ENCODE results near the gene SMIM35.
"Not testable (repeated sequence)": the region's sequence is repeated elsewhere in the genome, so short reads cannot be mapped to it uniquely, and the experiment has no call there.

SMIM35 gene

DNA sequence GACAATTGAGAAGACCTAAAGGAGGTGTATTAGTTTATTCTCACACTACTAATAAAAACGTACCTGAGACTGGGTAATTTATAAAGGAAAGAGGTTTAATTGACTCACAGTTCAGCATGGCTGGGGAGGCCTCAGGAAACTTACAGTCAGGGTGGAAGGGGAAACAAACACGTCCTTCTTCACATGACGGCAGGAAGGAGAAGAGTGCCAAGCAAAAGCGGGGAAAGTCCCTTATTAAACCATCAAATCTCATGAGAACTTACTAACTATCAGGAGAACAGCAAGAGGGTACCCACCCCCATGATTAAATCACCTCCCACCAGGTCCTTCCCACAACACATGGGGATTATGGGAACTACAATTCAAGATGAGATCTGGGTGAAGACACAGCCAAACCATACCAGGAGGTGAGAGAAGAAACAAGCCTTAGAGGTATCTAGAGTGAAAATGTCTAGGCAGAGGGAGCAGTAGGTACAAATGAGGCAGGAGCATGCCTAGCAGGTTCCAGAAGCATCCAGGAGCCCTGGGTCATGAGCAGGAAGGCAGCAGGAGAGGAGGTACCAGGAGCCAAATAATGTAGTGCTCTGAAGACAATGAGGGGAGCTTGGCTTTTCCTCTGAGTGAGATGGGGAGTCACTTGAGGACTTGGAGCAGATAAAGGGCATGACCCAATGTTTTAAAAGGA lies 69.0 kb downstream of the SMIM35 start:
- no peak for DNase-seq

DNA sequence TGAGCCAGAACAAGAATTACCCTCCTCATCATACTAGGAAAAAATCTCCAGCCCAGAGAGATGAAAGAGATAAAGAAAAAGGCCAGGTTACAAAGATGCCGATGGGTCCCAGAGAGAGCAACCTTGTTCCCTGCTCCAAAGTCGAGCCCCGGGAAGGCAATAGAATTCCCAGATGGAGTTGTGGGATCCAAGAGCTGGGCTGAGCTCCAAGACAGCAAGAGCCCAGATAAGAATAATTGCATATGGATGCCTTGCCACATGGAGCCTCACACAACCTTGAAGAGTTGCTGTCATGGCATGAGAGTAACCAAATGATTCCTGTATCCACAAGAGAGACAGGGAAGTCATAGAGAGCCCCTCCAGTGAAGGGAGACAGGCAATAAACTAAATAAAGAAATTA lies 69.7 kb downstream of the SMIM35 start:
- DNase-seq = no peak

DNA sequence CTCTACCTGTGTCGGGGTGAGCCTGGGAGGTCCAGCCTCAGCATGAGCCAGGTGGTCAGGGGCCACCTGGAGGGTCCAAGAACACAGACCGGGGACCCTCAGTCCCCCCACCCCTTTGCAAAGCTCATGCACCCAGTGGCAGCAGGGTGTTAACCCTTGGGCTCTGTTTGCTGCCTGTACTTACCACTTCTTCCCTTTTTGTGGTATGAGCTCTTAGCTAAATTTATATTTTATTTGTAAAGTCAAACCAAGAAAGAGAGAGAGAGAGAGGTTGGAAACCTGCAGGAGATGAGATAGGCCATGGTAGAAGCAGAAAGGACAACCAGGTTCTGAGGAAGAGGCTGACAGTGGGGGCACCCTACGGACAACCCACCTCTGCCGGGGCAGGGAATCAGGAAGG lies 70.7 kb downstream of the SMIM35 start:
- no peak for DNase-seq

DNA sequence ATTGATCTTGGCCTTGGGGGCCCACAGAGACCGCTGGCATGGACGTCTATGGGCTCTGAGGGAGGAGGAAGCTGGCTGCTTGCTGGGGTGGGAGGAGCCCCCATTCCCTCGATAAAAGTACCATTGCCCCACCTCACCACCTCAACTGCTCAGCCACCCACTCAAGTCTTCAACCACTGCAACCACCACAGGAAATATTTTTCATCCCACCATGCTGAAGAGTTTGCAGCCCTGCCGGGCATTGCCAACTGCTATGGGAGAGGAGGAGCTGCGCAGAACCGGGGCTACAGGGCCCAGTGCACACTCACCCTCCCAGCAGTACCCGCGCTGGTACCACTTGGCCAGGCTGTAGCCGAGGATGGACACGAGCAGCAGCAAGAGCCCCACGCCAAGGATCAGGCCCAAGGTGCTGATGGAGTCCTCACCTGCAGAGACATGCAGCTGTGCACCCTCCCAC lies 71.3 kb downstream of the SMIM35 start:
- DNase-seq = no peak

DNA sequence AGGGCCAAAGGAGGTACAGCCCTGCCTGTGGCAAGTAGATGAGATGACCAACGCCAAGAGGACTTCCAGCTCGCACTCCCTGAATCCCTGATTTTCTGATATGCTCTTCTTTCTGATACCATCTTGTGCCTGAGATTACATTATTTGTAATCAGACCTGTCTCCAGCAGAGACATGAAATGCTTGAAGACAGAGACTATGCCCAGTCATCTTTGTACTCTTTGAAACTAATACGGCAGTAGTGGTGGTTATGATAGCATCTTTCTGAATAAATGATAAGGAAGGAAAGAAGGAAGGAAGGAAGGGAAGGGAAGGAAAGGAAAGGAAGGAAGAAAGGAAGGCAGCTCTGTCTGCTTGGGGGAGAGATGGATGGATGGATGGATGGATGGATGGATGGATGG lies 72.7 kb downstream of the SMIM35 start:
- DNase-seq = no peak

DNA sequence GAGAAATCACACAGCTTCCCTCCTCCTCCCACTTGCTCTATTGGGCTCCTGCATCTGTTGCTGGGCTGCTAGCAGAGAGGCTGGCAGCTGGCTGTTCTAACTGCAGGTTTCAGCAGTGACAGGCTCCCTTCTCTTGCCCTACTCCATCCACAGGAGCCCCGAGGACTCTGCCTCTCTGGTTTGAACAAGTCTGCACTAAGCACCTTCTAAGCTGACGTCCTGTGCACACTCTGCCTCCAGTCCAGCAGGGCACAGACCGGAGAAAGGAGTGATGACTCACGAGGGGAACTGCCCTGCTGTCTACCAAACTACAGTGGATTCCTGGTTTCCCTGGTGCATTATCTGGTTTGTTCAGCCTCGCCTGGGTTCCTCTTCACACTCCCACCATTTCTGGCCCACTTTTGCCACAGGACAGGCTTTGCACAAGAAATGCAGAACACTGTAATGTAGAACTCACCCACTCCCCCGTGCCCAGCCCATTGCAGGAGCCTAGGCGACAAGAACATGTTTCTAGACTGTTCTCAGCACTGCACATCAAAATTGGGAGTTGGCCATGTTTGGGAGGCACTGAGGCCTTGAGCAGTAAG lies 74.6 kb downstream of the SMIM35 start:
- DNase-seq = no peak

DNA sequence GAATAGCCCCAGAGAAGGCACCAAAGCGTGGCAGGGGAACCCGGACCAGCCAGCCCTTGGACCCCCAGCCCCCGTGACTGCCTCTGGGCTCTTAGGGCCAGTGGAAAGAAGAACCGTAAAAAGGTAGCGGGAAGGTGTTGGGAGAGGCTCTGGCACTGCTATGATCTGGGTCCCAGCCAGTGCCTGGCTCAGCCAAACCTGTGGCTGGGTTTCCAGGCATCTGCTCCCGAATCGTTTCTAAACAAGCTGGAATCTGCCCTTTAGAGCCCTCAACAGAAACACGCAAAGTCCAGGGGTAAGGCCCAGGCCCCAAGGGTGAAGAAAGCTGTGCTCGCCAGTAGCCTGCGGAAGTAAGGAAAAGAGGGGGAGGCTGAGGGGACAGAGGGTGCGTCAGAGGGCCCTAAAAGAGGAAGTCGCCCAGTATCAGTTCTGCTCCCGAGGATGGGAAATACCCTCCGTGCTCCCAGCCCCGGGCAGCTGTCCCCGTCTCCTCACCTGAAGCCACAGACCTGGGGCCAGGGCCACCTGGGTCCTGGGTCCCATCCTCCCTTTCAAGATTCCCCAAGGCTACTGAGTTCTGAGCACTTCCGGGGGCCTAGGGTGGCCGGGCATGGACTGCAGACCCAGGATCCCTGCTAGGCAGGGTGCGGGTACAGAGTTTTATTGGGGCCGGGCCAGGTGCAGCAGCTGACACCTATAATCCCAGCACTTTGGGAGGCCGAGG lies 75.9 kb downstream of the SMIM35 start:
- no peak for DNase-seq

DNA sequence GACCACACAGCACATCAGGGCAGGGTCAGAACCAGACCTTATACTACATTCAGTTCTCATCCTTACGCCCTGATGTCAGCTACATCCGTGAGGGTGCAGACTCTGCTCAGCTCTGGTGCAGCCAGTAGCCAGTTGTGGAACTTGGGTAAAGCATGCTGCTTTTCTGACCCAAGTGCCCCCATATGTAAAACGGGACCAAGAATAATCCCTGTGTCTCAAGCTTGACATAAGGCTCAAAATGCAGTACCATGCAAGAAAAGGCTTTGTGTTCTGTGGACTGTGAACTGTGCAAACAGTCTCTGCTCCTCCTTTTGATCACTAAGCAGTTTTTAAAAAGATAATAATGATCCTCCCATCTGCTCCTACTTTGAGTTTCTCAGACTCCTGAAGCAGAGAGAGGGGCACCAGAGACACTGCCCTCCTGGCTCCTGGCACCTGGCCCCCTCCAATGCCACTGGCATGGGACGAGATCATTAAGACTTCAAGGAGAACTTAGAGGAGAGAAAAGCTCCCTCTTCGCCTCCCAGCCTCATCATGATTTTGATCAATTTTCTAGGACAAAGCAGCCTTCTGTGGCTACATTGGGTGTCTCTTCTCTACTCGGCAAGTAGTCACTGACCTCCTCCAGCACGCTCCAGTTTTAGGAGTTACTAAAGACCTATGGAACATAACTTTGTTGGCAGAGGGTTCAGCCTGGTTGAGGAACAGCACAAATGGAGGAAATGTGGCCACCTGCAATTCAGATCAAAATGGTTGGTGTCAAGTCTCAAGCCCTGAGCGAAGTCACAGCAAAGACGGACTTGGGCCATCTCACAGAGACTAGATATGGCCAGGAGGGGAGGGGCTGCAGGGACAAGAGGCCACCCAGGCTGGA lies 76.7 kb downstream of the SMIM35 start:
- DNase-seq = no peak

DNA sequence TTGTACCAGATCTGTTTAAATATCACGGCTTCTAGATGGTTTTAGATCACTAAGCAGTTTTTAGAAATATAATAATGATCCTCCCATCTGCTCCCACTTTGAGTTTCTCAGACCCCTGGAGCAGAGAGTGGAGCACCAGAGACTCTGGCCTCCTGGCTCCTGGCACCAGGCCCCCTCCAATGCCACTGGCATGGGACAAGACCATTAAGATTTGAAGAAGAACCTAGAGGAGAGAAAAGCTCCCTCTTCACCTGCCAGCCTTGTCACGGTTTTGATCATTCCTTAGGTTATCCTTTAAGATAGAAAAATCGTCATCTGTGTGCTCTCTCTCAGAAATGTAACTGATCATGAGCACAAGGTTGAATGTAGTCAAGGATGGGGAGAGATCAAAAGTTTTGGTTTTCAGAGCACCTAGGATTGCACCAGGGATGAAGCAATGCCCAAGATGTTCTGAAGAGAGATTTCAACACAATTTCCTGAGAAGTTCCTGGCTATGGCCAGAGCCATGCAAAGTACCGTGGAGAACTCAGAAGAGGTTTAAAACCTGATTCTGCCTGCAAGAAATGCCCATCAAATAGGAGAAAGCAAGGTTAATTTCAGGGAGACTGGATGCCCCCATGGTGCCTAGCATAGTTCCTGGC lies 78.4 kb downstream of the SMIM35 start:
- DNase-seq = no peak

DNA sequence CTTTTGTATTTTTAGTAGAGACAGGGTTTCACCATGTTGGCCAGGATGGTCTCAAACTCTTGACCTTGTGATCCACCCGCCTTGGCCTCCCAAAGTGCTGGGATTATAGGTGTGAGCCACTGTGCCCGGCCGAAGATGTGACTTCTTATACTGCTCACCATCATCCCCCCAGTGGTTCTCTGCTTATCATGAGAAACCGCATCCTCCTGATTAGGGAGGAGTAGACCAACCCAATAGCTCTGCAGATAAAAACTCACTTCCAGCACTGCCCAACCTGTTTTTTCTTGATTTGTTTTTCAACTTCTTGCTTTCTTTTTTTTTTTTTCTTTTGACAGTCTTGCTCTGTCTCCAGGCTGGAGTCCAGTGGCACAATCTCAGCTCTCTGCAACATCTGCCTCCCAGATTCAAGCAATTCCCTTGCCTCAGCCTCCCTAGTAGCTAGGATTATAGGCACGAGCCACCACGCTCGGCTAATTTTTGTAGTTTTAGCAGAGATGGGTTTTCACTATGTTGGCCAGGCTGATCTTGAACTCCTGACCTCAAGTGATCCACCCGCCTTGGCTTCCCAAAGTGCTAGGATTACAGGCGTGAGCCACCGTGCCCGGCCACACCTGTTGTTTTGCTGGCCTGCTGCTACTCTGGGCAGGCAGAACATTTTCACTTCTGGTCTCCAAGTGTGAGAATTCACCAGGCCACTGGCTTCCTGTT lies 79.0 kb downstream of the SMIM35 start:
- DNase-seq = not testable (repeated sequence)

DNA sequence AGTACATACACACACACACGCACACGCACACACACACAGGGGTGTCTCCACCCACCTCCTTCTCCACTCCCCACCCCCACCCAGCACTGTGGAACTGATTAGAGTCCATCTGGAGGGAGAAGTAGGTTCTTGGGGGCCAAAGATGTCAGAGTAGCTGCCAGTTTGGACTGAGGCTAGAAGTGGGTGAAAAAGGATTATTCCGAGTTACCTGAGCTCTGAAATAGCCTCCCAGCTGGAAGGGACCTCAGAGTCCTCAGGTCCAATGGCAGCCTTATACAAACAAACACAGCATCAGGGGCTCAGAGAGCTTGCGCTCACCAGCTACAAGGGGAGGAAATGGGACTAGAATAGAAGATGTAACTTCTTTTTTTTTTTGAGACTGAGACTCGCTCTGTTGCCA lies 79.7 kb downstream of the SMIM35 start:
- DNase-seq = no peak

DNA sequence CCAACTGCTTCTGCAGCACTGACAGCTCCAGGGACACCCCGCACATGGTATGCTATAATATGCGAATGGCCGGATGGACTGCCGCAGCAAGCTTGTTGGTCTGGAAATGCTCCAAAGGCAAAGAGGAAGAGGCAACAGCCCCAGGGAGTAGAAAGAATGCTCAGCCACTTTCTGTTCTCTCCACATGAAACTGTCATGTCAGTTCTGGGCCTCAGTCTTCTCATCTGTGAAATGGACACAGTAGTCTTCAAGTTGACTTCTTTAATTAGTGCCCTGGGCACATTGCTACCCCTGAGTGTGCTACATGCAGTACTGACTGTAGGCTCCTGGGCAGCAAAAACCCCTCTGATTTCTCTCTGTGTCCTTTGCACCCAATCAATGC lies 80.6 kb downstream of the SMIM35 start:
- no peak for DNase-seq

DNA sequence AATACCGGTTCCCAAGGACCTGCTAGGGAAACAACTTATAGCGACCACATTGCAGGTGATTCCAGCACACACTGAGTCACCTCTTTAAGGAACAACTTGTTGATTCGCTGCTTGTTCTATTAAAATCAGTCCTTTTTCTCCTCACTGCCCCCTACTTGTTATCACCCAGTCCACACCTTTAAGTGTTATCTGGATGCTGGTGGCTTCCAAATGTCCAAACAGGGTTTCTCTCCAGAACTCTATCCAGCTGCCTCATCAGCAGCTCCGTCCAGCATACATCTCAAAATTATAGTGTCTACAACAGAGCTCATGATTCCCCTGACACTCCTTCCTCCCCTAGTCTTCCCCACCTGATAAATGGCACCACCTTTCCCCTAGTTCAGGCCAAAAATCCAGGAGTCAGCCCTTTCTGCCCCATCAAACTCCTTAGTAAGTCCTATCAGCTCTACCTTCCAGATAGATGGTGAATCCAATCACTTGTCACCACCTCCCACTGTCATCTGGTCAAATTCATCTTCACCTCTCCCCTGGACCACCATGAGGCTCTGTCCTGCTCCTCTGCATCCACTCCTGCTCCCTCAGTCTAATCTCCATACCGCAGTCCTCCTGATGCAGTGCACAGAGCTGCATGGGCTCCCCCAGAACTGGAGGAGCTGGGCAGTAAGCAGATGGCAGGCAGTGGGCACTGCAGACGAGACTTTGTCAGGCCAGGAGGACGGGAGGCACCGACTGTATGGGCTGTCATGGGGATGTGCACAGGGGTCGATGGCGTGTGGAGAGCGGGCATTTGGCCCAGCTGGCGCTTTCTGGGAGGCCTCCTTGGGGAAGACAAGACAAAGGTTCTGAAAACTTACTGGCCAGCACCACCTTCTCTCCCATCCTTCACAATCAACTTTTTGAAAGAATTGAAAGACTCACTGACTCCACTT lies 81.3 kb downstream of the SMIM35 start:
- no peak for DNase-seq

DNA sequence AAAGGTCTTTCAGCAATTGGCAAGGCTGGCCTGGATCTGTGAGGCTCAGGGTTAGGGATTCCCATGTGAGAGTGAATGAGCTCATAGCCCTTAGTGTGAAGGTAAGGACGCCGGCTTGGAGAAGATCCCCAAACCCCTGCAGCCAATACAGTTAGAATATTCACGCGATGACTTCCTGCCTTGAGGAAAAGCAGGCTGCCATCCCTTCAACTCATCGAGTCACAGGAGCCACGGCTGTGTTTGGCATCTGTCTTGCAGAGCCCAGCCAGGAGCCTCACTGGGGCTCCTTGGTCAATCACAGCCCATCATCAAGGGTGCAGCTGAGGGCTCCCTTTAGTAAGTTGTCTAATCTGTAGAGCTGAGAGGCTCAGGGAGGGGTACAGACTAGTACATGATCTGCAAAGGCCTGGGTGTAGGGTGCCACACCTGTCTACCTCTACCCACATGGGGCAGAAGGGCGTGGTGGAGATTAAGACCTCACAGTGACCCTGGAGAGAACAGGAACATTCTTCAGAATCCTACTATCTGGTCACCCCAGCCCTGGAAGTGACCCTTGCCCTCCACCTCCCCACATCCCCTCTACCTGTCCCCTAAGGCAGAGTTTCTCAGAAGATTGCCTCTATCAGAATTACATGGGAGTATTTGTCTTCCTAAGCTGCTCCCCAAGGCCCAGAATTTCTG lies 82.1 kb downstream of the SMIM35 start:
- DNase-seq = no peak

DNA sequence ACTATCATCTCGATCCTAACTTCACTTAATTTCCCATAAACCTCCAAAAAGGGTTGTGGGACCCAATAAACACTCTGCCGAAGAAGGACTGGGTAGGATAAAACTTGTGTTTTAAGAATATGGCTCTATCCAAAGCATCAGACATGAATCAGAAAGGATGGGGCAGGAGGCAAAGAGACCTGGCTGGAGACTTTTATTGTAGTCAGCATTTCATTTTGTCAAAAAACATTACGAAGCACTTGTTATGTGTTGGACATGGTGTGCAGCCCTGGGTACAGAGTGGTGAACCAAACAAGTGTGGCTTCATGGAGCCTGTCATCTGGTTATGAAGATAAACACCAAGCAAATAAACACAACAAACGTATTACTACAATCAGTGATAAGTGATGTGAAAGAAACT lies 83.3 kb downstream of the SMIM35 start:
- DNase-seq = no peak

DNA sequence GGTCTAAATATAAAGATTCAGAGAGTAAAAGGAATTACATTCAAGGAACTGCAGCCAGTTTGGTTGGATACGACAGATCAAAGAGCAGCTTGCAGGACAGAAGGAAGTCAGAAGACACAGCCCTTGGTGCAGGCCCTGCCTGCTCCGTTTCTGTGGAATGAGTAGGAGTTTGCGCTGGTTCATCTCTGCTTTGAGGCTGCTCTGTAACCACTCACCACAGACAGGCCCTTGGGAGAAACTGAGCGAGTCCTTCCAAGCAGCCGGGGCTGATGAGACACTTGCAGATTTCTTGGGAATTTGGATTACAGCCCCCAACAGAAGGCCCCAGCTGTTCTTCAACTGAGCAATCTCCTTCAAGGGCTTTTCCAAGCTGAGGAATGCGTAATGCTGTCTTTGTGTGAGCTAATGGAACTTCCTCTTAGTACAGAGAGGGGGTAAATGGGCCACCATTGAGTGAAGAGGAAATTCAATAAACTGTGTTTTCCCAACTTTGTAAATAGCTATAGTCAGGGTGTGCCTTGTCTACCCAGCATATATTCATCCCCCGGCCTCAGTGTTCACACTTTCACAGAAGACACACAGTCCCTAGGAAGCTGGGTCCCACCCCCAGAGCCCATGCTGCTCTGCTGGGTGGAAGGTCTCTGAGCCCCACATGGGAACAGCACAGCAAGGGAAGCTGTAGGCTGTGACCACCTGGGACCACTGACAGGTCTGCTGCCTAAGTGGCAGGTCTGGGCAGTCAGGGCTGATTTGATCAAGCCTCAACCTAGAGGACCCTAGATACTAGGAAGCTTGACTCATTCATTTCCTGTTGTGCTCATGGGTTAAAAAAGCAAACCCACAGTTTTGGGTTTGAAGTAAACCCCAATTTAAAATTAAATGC lies 84.0 kb downstream of the SMIM35 start:
- no peak for DNase-seq

DNA sequence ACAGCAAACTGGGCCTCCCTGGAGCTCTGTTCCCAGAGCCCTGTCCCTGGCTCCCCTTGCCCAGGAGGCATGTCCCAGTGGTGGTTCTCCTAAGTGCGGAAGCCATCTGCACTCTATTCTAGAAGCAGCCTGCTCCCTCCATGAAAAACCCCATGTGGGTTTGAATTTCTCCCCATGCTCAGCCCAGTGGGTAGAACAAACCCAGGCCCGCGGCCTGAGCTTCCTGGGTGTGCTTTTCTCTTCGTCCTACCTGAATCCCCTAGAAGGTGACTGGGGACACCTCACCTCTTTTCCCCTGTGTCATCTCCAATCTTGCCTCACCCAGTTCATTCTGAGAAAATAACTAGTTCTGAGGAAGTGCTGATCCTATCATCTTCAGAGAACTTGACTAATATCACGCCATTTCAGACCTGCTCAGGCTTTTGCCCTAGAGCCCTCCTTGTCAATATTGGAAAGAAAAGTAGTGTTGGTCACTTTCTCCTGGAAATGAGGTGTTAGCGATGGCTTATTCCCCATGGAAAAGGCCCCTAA lies 84.7 kb downstream of the SMIM35 start:
- no peak for DNase-seq

DNA sequence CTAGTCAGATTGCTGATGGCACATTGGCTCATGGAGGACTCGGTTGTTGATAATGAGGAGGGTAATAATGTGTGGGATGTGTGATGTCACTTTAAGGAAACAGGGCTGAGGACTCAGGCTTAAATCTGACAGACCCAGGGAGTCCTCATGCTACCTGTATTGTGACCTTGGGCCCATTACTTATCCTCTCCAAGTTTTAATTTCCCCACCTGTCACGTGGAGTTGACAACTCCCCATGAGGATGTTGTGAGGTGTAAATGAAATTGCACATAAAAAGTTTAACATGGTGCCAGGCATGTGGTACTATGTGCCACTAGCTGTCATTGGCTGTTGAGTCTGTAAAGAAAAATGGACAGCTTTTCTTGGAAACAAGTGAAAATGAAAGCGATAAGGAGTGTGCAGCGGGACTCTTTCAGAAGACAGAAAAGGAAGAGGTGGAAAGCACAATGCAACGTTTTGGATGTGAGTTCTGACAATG lies 85.2 kb downstream of the SMIM35 start:
- no peak for DNase-seq

DNA sequence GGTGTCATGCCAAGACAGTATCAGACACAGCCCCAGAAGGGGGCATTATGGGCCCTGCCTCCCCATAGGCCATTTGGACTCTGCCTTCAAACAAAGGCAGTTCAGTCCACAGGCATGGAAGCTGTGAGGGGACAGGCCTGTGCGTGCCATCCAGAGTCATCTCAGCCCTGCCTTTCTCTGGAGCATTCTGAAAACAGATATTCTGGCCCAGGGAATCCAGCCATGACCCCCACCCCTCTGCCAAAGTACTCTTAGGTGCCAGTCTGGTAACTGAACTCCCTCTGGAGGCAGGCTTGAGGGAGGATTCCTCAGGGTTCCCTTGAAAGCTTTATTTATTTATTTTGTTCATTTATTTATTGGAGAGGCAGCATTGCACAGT lies 85.9 kb downstream of the SMIM35 start:
- DNase-seq = no peak

Data from COR-L47 (cell line).